ENCODE measurements around the gene ARAP1. TPM values are rescaled to one million over a fixed set of nuclear protein-coding genes. Genes with fewer than 3 reads are reported as not detected.

The ARAP1 gene
- total RNA-seq, 4 donors from 2014 or later, result 90.3 to 146 (median 122) TPM

GRCh38 chr11:72767203-72768062 lies 15.2 kb upstream of the ARAP1 start:
- Histone ChIP-seq H3K27me3 (no peaks in the 10 kb centered on the region), H3K36me3 (no peaks in the 10 kb centered on the region), H3K4me3 (replicated peaks in 1 of 3) (no peak overlapping the region), H3K27ac (peak overlapping the region in 1 of 3 donors; percentile 36), H3K4me1 (peaks cover 33 to 65% of the 10 kb centered on the region in 2 donors), H3K9me3 (no peaks in the 10 kb centered on the region)
- DNase-seq, result no peak
- TF ChIP-seq CTCF (IDR thresholded peaks at IDR 0.05) (no peak), POLR2A (IDR thresholded peaks at IDR 0.05) (no peak)
- 98 to 100% methylated on average over 3 to 4 of the region's 4 CpGs for WGBS, 2 donors
- intact Hi-C loops (cut with DNase I), result no loop called here

GRCh38 chr11:72766152-72766902 lies 14.1 kb upstream of the ARAP1 start:
- intact Hi-C loops (cut with DNase I), result no loop called here
- DNase-seq, result peak in 1 of 2 donors; percentile 66
- peaks cover 33 to 64% of the 10 kb centered on the region in 2 donors for H3K4me1 ChIP-seq
- 40 to 46% methylated on average over 10 to 12 of the region's 12 CpGs for WGBS, 2 donors
- H3K27me3 ChIP-seq, result no peaks in the 10 kb centered on the region
- H3K9me3 ChIP-seq, result no peaks in the 10 kb centered on the region
- no peaks in the 10 kb centered on the region for H3K36me3 ChIP-seq
- no peak overlapping the region for H3K27ac ChIP-seq
- no peak overlapping the region for H3K4me3 ChIP-seq (replicated peaks in 1 of 3)
- no peak for TF ChIP-seq POLR2A (IDR thresholded peaks at IDR 0.05)
- TF ChIP-seq CTCF (IDR thresholded peaks at IDR 0.05), result no peak

GRCh38 chr11:72764503-72764902 lies 12.3 kb upstream of the ARAP1 start:
- Histone ChIP-seq H3K9me3 (no peaks in the 10 kb centered on the region), H3K27me3 (no peaks in the 10 kb centered on the region), H3K4me1 (peaks cover 21 to 61% of the 10 kb centered on the region in 2 donors), H3K27ac (peak overlapping the region; percentile 4 to 15 (median 5)), H3K36me3 (no peaks in the 10 kb centered on the region), H3K4me3 (replicated peaks in 1 of 3) (no peak overlapping the region)
- 37 to 73% methylated on average over 5 to 9 of the region's 13 CpGs for WGBS, 2 donors
- TF ChIP-seq CTCF (IDR thresholded peaks at IDR 0.05) (no peak), POLR2A (IDR thresholded peaks at IDR 0.05) (no peak)
- no peak for DNase-seq
- intact Hi-C loops (cut with DNase I), result no loop called here

GRCh38 chr11:72763823-72764222 lies 11.6 kb upstream of the ARAP1 start:
- Histone ChIP-seq H3K4me3 (replicated peaks in 1 of 3) (no peak overlapping the region), H3K27ac (peak overlapping the region; percentile 4 to 15 (median 5)), H3K9me3 (no peaks in the 10 kb centered on the region), H3K27me3 (no peaks in the 10 kb centered on the region), H3K4me1 (peaks cover 26 to 67% of the 10 kb centered on the region in 2 donors), H3K36me3 (no peaks in the 10 kb centered on the region)
- WGBS, 2 donors, result 50 to 52% methylated on average over 4 of the region's 4 CpGs
- DNase-seq, result no peak
- TF ChIP-seq POLR2A (IDR thresholded peaks at IDR 0.05), result no peak
- no peak for TF ChIP-seq CTCF (IDR thresholded peaks at IDR 0.05)
- intact Hi-C loops (cut with DNase I), result no loop called here
